ENCODE data around the gene SNX12.
"Not testable (repeated sequence)": the region's sequence is repeated elsewhere in the genome, so short reads cannot be mapped to it uniquely, and the experiment has no call there.

Gene SNX12

GRCh38 chrX:71091263-71091662 is 23.1 kb upstream of the SNX12 start:
- no peak for DNase-seq (ENCODE audit: low spot score)

GRCh38 chrX:71085900-71086299 is 17.8 kb upstream of the SNX12 start:
- DNase-seq (ENCODE audit: low spot score) = no peak

- no peak for DNase-seq (ENCODE audit: low spot score)
Measured at GRCh38 chrX:71082822-71083221, 14.7 kb upstream of the SNX12 start.

- no peak for DNase-seq (ENCODE audit: low spot score)
Measured at GRCh38 chrX:71082124-71082647, 14.1 kb upstream of the SNX12 start.

GRCh38 chrX:71081330-71082123 is 13.4 kb upstream of the SNX12 start:
- no peak for DNase-seq (ENCODE audit: low spot score)

GRCh38 chrX:71070531-71070930 is 2.4 kb upstream of the SNX12 start:
- no peak for DNase-seq (ENCODE audit: low spot score)

- DNase-seq (ENCODE audit: low spot score) = no peak
Measured at GRCh38 chrX:71067712-71068043, 456 bp downstream of the SNX12 start.

GRCh38 chrX:71067089-71067488 is 1.0 kb downstream of the SNX12 start:
- DNase-seq (ENCODE audit: low spot score) = no peak

GRCh38 chrX:71060127-71060526 is 8.0 kb downstream of the SNX12 start:
- DNase-seq (ENCODE audit: low spot score) = no peak

GRCh38 chrX:71057848-71058530 is 10.1 kb downstream of the SNX12 start:
- DNase-seq (ENCODE audit: low spot score) = no peak

GRCh38 chrX:71056867-71057266 is 11.3 kb downstream of the SNX12 start:
- DNase-seq (ENCODE audit: low spot score) = no peak

GRCh38 chrX:71053217-71053621 is 14.9 kb downstream of the SNX12 start:
- no peak for DNase-seq (ENCODE audit: low spot score)

- DNase-seq (ENCODE audit: low spot score) = no peak
Measured at GRCh38 chrX:71052721-71053120, 15.4 kb downstream of the SNX12 start.

- not testable (repeated sequence) for DNase-seq (ENCODE audit: low spot score)
Measured at GRCh38 chrX:71047891-71048290, 20.2 kb downstream of the SNX12 start.

GRCh38 chrX:71017396-71017939 is 50.7 kb downstream of the SNX12 start:
- DNase-seq (ENCODE audit: low spot score) = no peak

Measured in globus pallidus (tissue), 1 donor.